GM12875 (cell line): ENCODE measurements around the gene AKR1B1.

Source experiments
- H3K4me3 ChIP-seq: one replicate; pipeline ENCODE4 v1.5.1; 2011; ENCODE audit warnings: low read depth, low read length, control low read depth
- CTCF ChIP-seq: IDR thresholded peaks from 2 replicates; pipeline ENCODE4 v1.5.1; 2011; ENCODE audit warnings: low read depth, mild to moderate bottlenecking, control low read depth, inconsistent platforms, low read length, moderate library complexity, borderline replicate concordance; ENCODE audit not compliant: insufficient read depth

AKR1B1 gene

GRCh38 chr7:134442441-134443220, 16.3 kb downstream of the AKR1B1 start:
- TF ChIP-seq CTCF = no peak
- H3K4me3 ChIP-seq = no peak overlapping the region

- no peak for TF ChIP-seq CTCF
- no peak overlapping the region for H3K4me3 ChIP-seq
These were observed 17.6 kb downstream of the AKR1B1 start for GRCh38 chr7:134441264-134441663.

- no peak overlapping the region for H3K4me3 ChIP-seq
- no peak for TF ChIP-seq CTCF
These were observed 18.4 kb downstream of the AKR1B1 start for GRCh38 chr7:134440476-134440875.

- H3K4me3 ChIP-seq = no peak overlapping the region
- TF ChIP-seq CTCF = no peak
These were observed 18.8 kb downstream of the AKR1B1 start for GRCh38 chr7:134440067-134440466.

- no peak overlapping the region for H3K4me3 ChIP-seq
- TF ChIP-seq CTCF = no peak
These were observed 20.0 kb downstream of the AKR1B1 start for GRCh38 chr7:134438946-134439345.

GRCh38 chr7:134435161-134435920, 23.6 kb downstream of the AKR1B1 start:
- no peak overlapping the region for H3K4me3 ChIP-seq
- no peak for TF ChIP-seq CTCF

- no peak overlapping the region for H3K4me3 ChIP-seq
- no peak for TF ChIP-seq CTCF
These were observed 24.2 kb downstream of the AKR1B1 start for GRCh38 chr7:134434701-134435100.
